HepG2 (cell line): ENCODE results near the gene PLOD3. TPM values are rescaled to one million over a fixed set of nuclear protein-coding genes. Genes with fewer than 3 reads are reported as not detected.

Experiments used
- AGO2 ChIP-seq: fragments of 200-400 bp; formaldehyde crosslinking; optimal IDR thresholded peaks from 2 replicates; pipeline ENCODE3; 2017; ENCODE audit warnings: mild to moderate bottlenecking, low read depth, low read length, moderate library complexity
- ATF3 ChIP-seq: sonication (generic); formaldehyde crosslinking; IDR thresholded peaks from 2 replicates; pipeline ENCODE4 v1.4.0; 2020; ENCODE audit warnings: missing genetic modification reagents
- GATAD2A ChIP-seq: IDR thresholded peaks from 2 replicates; pipeline ENCODE4 v1.6.1; 2016
- HNF4A ChIP-seq: sonication (generic); formaldehyde crosslinking; IDR thresholded peaks from 2 replicates; pipeline ENCODE4 v1.4.0; 2020; ENCODE audit warnings: missing genetic modification reagents
- JUND ChIP-seq: sonication (generic); formaldehyde crosslinking; IDR thresholded peaks from 2 replicates; pipeline ENCODE4 v1.8.0; 2022; ENCODE audit warnings: mild to moderate bottlenecking, missing genetic modification reagents
- MTA1 ChIP-seq: sonication (generic); formaldehyde crosslinking; IDR thresholded peaks from 2 replicates; pipeline ENCODE4 v1.4.0; 2020; ENCODE audit warnings: missing genetic modification reagents, mild to moderate bottlenecking, borderline replicate concordance
- NFE2L2 ChIP-seq: fragments of 150-350 bp; IDR thresholded peaks from 2 replicates; pipeline ENCODE4 v1.6.1; 2014; ENCODE audit warnings: low read length
- PAXIP1 ChIP-seq: sonication (generic); formaldehyde crosslinking; conservative IDR thresholded peaks from 2 replicates; pipeline ENCODE4 v1.4.0; 2020; ENCODE audit warnings: mild to moderate bottlenecking, missing genetic modification reagents, moderate library complexity
- RXRB ChIP-seq: IDR thresholded peaks from 2 replicates; pipeline ENCODE4 v1.6.1; 2016; ENCODE audit warnings: borderline replicate concordance, missing genetic modification reagents, missing compliant biosample characterization
- SAP130 ChIP-seq: IDR thresholded peaks from 2 replicates; pipeline ENCODE4 v1.6.1; 2016; ENCODE audit warnings: low read depth
- SSRP1 ChIP-seq: IDR thresholded peaks from 2 replicates; pipeline ENCODE4 v1.6.1; 2016; ENCODE audit warnings: control low read depth
- ZNF121 ChIP-seq: sonication (generic); formaldehyde crosslinking; IDR thresholded peaks from 2 replicates; pipeline ENCODE4 v1.5.0; 2020; ENCODE audit warnings: mild to moderate bottlenecking, missing genetic modification reagents
- ZNF574 ChIP-seq: sonication (generic); formaldehyde crosslinking; IDR thresholded peaks from 2 replicates; pipeline ENCODE4 v1.4.0; 2020; ENCODE audit warnings: missing genetic modification reagents
- ZNF740 ChIP-seq: sonication (generic); formaldehyde crosslinking; IDR thresholded peaks from 2 replicates; pipeline ENCODE4 v1.4.0; 2020; ENCODE audit warnings: missing genetic modification reagents
- ZNF770 ChIP-seq: sonication (generic); formaldehyde crosslinking; IDR thresholded peaks from 2 replicates; pipeline ENCODE4 v1.5.0; 2020; ENCODE audit warnings: mild to moderate bottlenecking, missing genetic modification reagents
- ZNF782 ChIP-seq: sonication (generic); formaldehyde crosslinking; IDR thresholded peaks from 2 replicates; pipeline ENCODE4 v1.4.0; 2020; ENCODE audit warnings: missing genetic modification reagents, mild to moderate bottlenecking, borderline replicate concordance
- polyA plus RNA-seq, 8 experiments: library from polyadenylated mRNA; depleted of rRNA in 3 of 8; stranded (reverse) in 7 of 8; unstranded in 1 of 8; fragments of >200 nt; fragmentation: Illumina TruSeq in 4 of 8; extraction: Trizol in 4 of 8; gene quantifications; 2 replicates each; pipeline versions ENCODE4 v1.2.1 to v1.2.3, GENCODE V29; 2011 to 2016; ENCODE audit warnings: low read depth in 4 of 8, missing spikeins in 1 of 8, mixed read lengths in 1 of 8; ENCODE audit not compliant: insufficient read depth in 1 of 8
- total RNA-seq, 5 experiments: library from RNA; depleted of rRNA; stranded (reverse); fragments of >200 nt; fragmentation: Illumina TruSeq; extraction: Trizol; gene quantifications; 2 replicates each; pipeline ENCODE4 v1.2.3, GENCODE V29; 2016; ENCODE audit warnings: low read depth in 1 of 5

Gene PLOD3
- total and polyA plus RNA-seq, 2 of the 13 experiments (the other 11 are each of a cell fraction or from before 2014, with no cell fraction given): 65.8 to 67.4 TPM

- TF ChIP-seq ZNF574 (CRISPR knock-in tag): peak; percentile 43; the same call in 1 of the 2 replicates
- TF ChIP-seq AGO2: peak; percentile 67
- peak; percentile 29; the same call in 1 of the 2 replicates for TF ChIP-seq RXRB (CRISPR knock-in tag)
- TF ChIP-seq HNF4A (CRISPR knock-in tag): peak; percentile 74
- peak; percentile 96 for TF ChIP-seq ZNF740 (CRISPR knock-in tag)
- TF ChIP-seq ZNF782: no peak
- TF ChIP-seq SAP130: peak; percentile 54; the same call in 1 of the 2 replicates
- TF ChIP-seq GATAD2A: 0 out of 2 replicates have a peak, but pooled peaks have one; percentile 14
- TF ChIP-seq JUND: 0 out of 2 replicates have a peak, but pooled peaks have one; percentile 8
- peak; percentile 81 for TF ChIP-seq ZNF770 (CRISPR knock-in tag)
- peak; percentile 20; the same call in 1 of the 2 replicates for TF ChIP-seq ZNF121 (CRISPR knock-in tag)
- TF ChIP-seq NFE2L2: no peak
- TF ChIP-seq SSRP1 (CRISPR knock-in tag): no peak; the same call in 1 of the 2 replicates
- 0 out of 2 replicates have a peak, but pooled peaks have one; percentile 9 for TF ChIP-seq ATF3 (CRISPR knock-in tag)
- TF ChIP-seq MTA1 (CRISPR knock-in tag): peak; percentile 28; the same call in 1 of the 2 replicates
- peak; percentile 75 for TF ChIP-seq PAXIP1 (CRISPR knock-in tag)
These were observed 20.1 kb upstream of the PLOD3 start, which contains the start of gene CLDN15 (continued) for GRCh38 chr7:101237206-101238067.
